Liver (tissue), 9 donors: ENCODE results near the gene SOCS3. TPM values are rescaled to one million over a fixed set of nuclear protein-coding genes. Genes with fewer than 3 reads are reported as not detected.

Experiments used
- DNase-seq: peaks from one replicate; pipeline ENCODE4 v3.0.0-alpha.2; 2017; ENCODE audit warnings: low spot score
- H3K27ac ChIP-seq, 2 donors: one replicate each; pipeline ENCODE4 v1.7.0; 2013; ENCODE audit warnings: inconsistent platforms in 2 of 2, low read length in 2 of 2, control low read depth in 1 of 2, low read depth in 1 of 2, mild to moderate bottlenecking in 1 of 2
- H3K27me3 ChIP-seq, 4 donors: one replicate each; pipeline versions ENCODE4 v1.6.1 to v1.7.0; 2013; ENCODE audit warnings: low read length in 3 of 4, inconsistent platforms in 1 of 4, mild to moderate bottlenecking in 1 of 4, moderate library complexity in 1 of 4; ENCODE audit not compliant: control insufficient read depth in 4 of 4, insufficient read depth in 4 of 4
- H3K36me3 ChIP-seq, 4 donors: one replicate each; pipeline versions ENCODE4 v1.6.1 to v1.7.0; 2013; ENCODE audit warnings: low read length in 3 of 4, mild to moderate bottlenecking in 3 of 4, low read depth in 1 of 4, moderate library complexity in 1 of 4; ENCODE audit not compliant: control insufficient read depth in 4 of 4, insufficient read depth in 3 of 4
- H3K4me1 ChIP-seq, 4 donors: one replicate each; pipeline versions ENCODE4 v1.6.1 to v1.7.0; 2013; ENCODE audit warnings: low read length in 3 of 4, mild to moderate bottlenecking in 3 of 4, moderate library complexity in 1 of 4; ENCODE audit not compliant: control insufficient read depth in 4 of 4, insufficient read depth in 4 of 4
- H3K4me3 ChIP-seq, 3 donors: one replicate each; pipeline versions ENCODE4 v1.6.1 to v1.7.0; 2013; ENCODE audit warnings: low read length in 3 of 3, control low read depth in 1 of 3, low read depth in 1 of 3, mild to moderate bottlenecking in 1 of 3
- H3K9ac ChIP-seq, 2 donors: one replicate each; pipeline ENCODE4 v1.7.0; 2013; ENCODE audit warnings: low read length in 2 of 2, mild to moderate bottlenecking in 2 of 2, moderate library complexity in 2 of 2, control low read depth in 1 of 2, low read depth in 1 of 2
- H3K9me3 ChIP-seq, 4 donors: one replicate each; pipeline versions ENCODE4 v1.6.1 to v1.7.0; 2013; ENCODE audit warnings: low read length in 3 of 4; ENCODE audit not compliant: control insufficient read depth in 4 of 4
- EGR1 ChIP-seq, 2 donors: IDR thresholded peaks; 2 replicates each; pipeline ENCODE4 v1.6.1; 2016 to 2018; ENCODE audit warnings: antibody characterized with exemption in 2 of 2, low read depth in 2 of 2
- FOXA2 ChIP-seq: IDR thresholded peaks from 2 replicates; pipeline ENCODE4 v1.6.1; 2016; ENCODE audit warnings: antibody characterized with exemption
- GABPA ChIP-seq, 2 donors: IDR thresholded peaks in 1 of 2; conservative IDR thresholded peaks in 1 of 2; 2 replicates each; pipeline ENCODE4 v1.6.1; 2016; ENCODE audit warnings: antibody characterized with exemption in 2 of 2, mild to moderate bottlenecking in 1 of 2, moderate library complexity in 1 of 2
- HNF4A ChIP-seq, 2 donors: conservative IDR thresholded peaks; 2 replicates each; pipeline ENCODE4 v1.6.1; 2016; ENCODE audit warnings: antibody characterized with exemption in 2 of 2, mild to moderate bottlenecking in 2 of 2
- HNF4G ChIP-seq: IDR thresholded peaks from 2 replicates; pipeline ENCODE4 v1.6.1; 2016; ENCODE audit warnings: antibody characterized with exemption
- JUND ChIP-seq, 2 donors: IDR thresholded peaks; 2 replicates each; pipeline ENCODE4 v1.6.1; 2016; ENCODE audit warnings: antibody characterized with exemption in 2 of 2
- NR2F2 ChIP-seq: IDR thresholded peaks from 2 replicates; pipeline ENCODE4 v1.6.1; 2016; ENCODE audit warnings: antibody characterized with exemption
- RAD21 ChIP-seq, 2 donors: IDR thresholded peaks; 2 replicates each; pipeline ENCODE4 v1.6.1; 2016; ENCODE audit warnings: antibody characterized with exemption in 2 of 2, mild to moderate bottlenecking in 2 of 2
- RXRA ChIP-seq, 2 donors: IDR thresholded peaks; 2 replicates each; pipeline ENCODE4 v1.6.1; 2017 to 2018; ENCODE audit warnings: antibody characterized with exemption in 2 of 2, mild to moderate bottlenecking in 1 of 2
- TAF1 ChIP-seq: conservative IDR thresholded peaks from 2 replicates; pipeline ENCODE4 v1.6.1; 2016; ENCODE audit warnings: antibody characterized with exemption, mild to moderate bottlenecking
- YY1 ChIP-seq: IDR thresholded peaks from 2 replicates; pipeline ENCODE4 v1.6.1; 2016; ENCODE audit warnings: antibody characterized with exemption, mild to moderate bottlenecking
- WGBS: extraction: QIAGEN DNeasy Blood & Tissue Kit; methylation state at CpG from one replicate; pipeline ENCODE4 v1.1.7; 2013; 5-methylcytosine and 5-hydroxymethylcytosine counted together
- polyA plus RNA-seq, 2 donors: library from polyadenylated mRNA; stranded (reverse) in 1 of 2; unstranded in 1 of 2; fragments of 200-250 nt in 1 of 2; fragments of >200 nt in 1 of 2; fragmentation: Nextera tagmentation in 1 of 2; extraction: Ambion mirVana in 1 of 2; gene quantifications; one replicate each; pipeline versions ENCODE4 v1.2.1 to v1.2.3, GENCODE V29; 2013 to 2015
- total RNA-seq, 2 donors: library from RNA; depleted of rRNA; stranded (reverse); fragments of >200 nt; gene quantifications; one replicate each; pipeline ENCODE4 v1.2.3, GENCODE V29; 2014
- TF ChIP-seq, protein P1 (sequence below): IDR thresholded peaks from 2 replicates; pipeline ENCODE4 v1.6.1; 2016; ENCODE audit warnings: antibody characterized with exemption
- TF ChIP-seq, protein P2 (sequence below): fragments of 150-350 bp; IDR thresholded peaks from 2 replicates; pipeline ENCODE4 v1.5.1; 2017; ENCODE audit warnings: improper control_type of control experiment, low read depth, low read length; ENCODE audit not compliant: missing input control
- TF ChIP-seq, protein P3 (sequence below): IDR thresholded peaks from 2 replicates; pipeline ENCODE4 v1.6.1; 2016; ENCODE audit warnings: antibody characterized with exemption, mild to moderate bottlenecking
- TF ChIP-seq, protein P4 (sequence below): IDR thresholded peaks from 2 replicates; pipeline ENCODE4 v1.6.1; 2016; ENCODE audit warnings: antibody characterized with exemption
- donor health status: healthy.
- donor health status: healthy.
- donor health status: healthy.
- donor health status: healthy.
- donor health status: healthy.

The SOCS3 gene
- total and polyA plus RNA-seq, 4 donors, result 12.2 to 48.0 (median 18.3) TPM

DNA sequence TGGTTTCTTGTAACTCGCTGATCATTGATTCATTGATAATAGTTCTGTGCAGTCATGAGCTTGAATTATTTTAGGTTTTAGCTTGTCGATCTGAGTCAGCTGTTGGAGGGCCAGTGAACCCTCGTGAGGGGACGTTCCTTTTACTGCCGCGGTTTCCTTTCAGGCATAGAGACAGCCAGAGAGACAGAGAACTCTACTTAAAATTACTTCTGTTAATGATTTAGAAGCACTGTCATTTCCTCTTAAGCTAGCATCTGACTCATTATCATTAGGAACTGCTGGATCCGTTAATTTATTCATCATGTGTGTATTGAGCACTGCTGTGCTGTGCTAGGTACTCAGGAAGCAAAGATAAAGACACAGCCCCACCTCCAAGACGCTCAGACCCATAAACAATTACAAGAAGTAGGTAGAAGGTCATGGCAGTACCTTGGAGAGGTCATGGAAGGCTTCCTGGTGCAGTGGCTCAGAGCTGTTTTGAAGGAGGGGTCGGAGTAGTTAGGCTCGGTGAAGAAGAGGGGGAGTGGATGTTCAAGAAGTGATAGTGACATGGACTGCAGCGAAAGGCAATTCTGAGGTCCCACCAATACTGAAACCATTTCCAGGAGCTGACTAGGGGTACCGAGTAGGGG, 21.8 kb upstream of the SOCS3 start:
- peaks cover 0 to 3% (median under 1%) of the 10 kb centered on the region in 4 donors for H3K36me3 ChIP-seq
- no peaks in the 10 kb centered on the region for H3K27me3 ChIP-seq
- H3K9me3 ChIP-seq, result no peaks in the 10 kb centered on the region
- TF ChIP-seq, protein P1, sequence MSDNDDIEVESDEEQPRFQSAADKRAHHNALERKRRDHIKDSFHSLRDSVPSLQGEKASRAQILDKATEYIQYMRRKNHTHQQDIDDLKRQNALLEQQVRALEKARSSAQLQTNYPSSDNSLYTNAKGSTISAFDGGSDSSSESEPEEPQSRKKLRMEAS, result no peak
- TF ChIP-seq HNF4G (no peak), NR2F2 (peak; percentile 65), YY1 (peak; percentile 11), RXRA (IDR thresholded peaks at IDR 0.05) (peak in 1 of 2 donors; percentile 21), HNF4A (conservative IDR thresholded peaks at IDR 0.05) (no peak)
- TF ChIP-seq, protein P2, sequence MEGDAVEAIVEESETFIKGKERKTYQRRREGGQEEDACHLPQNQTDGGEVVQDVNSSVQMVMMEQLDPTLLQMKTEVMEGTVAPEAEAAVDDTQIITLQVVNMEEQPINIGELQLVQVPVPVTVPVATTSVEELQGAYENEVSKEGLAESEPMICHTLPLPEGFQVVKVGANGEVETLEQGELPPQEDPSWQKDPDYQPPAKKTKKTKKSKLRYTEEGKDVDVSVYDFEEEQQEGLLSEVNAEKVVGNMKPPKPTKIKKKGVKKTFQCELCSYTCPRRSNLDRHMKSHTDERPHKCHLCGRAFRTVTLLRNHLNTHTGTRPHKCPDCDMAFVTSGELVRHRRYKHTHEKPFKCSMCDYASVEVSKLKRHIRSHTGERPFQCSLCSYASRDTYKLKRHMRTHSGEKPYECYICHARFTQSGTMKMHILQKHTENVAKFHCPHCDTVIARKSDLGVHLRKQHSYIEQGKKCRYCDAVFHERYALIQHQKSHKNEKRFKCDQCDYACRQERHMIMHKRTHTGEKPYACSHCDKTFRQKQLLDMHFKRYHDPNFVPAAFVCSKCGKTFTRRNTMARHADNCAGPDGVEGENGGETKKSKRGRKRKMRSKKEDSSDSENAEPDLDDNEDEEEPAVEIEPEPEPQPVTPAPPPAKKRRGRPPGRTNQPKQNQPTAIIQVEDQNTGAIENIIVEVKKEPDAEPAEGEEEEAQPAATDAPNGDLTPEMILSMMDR, result no peak
- TF ChIP-seq, protein P3, sequence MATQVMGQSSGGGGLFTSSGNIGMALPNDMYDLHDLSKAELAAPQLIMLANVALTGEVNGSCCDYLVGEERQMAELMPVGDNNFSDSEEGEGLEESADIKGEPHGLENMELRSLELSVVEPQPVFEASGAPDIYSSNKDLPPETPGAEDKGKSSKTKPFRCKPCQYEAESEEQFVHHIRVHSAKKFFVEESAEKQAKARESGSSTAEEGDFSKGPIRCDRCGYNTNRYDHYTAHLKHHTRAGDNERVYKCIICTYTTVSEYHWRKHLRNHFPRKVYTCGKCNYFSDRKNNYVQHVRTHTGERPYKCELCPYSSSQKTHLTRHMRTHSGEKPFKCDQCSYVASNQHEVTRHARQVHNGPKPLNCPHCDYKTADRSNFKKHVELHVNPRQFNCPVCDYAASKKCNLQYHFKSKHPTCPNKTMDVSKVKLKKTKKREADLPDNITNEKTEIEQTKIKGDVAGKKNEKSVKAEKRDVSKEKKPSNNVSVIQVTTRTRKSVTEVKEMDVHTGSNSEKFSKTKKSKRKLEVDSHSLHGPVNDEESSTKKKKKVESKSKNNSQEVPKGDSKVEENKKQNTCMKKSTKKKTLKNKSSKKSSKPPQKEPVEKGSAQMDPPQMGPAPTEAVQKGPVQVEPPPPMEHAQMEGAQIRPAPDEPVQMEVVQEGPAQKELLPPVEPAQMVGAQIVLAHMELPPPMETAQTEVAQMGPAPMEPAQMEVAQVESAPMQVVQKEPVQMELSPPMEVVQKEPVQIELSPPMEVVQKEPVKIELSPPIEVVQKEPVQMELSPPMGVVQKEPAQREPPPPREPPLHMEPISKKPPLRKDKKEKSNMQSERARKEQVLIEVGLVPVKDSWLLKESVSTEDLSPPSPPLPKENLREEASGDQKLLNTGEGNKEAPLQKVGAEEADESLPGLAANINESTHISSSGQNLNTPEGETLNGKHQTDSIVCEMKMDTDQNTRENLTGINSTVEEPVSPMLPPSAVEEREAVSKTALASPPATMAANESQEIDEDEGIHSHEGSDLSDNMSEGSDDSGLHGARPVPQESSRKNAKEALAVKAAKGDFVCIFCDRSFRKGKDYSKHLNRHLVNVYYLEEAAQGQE, result peak; percentile 68
- 62% methylated on average over 12 of the region's 12 CpGs for WGBS
- peaks cover 6 to 25% (median 15%) of the 10 kb centered on the region in 4 donors for H3K4me1 ChIP-seq
- no peak overlapping the region for H3K4me3 ChIP-seq
- no peak for DNase-seq
- peak overlapping the region in 1 of 2 donors; percentile 48 for H3K9ac ChIP-seq
- peak overlapping the region; percentile 64 to 66 for H3K27ac ChIP-seq

DNA sequence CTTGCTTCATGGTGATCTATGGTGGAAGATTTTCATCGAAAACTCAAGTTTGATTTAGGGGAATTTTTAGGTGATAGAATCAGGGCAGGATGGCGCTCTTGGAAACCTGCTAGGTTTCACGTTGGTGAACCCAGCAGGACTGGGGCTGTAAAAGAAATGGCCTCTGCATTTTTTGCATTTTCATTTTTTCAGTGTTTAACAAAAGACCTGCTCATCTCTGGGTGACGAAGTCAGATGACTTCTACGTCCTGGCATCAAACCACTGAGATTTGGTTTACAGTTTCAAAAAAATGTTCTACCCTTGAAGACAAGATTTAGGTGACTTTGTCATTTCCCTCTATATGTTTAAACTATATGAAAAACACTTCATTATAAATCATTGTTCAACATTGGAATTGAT, 20.5 kb upstream of the SOCS3 start:
- no peaks in the 10 kb centered on the region for H3K9me3 ChIP-seq
- peaks cover 6 to 25% (median 12%) of the 10 kb centered on the region in 4 donors for H3K4me1 ChIP-seq
- H3K27ac ChIP-seq, result no peak overlapping the region
- DNase-seq, result no peak
- TF ChIP-seq HNF4A (conservative IDR thresholded peaks at IDR 0.05), result no peak
- no peak for TF ChIP-seq FOXA2
- 90% methylated on average over 5 of the region's 5 CpGs for WGBS
- no peak overlapping the region for H3K4me3 ChIP-seq
- H3K9ac ChIP-seq, result no peak overlapping the region
- no peaks in the 10 kb centered on the region for H3K27me3 ChIP-seq
- H3K36me3 ChIP-seq, result peaks cover 0 to 3% (median under 1%) of the 10 kb centered on the region in 4 donors

DNA sequence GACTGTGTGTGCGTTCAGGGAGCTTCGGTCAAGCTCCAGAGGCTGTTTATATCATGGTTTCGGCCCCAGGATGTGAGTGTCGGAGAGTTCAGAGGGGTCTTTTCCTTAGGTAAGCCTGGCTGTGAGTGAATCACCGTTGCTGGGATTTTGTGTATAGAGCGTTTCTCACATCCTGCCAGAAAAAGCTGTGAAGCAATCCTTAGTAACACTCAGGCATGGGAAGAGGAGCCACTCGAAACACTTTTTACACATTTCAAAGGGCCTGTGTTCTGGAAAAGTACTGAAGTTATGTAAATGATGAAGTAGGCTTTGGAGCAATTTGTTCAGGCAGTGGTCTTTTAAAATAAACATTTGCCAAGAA, 19.2 kb upstream of the SOCS3 start:
- H3K9ac ChIP-seq, result peak overlapping the region; percentile 67 to 81
- peaks cover 6 to 17% (median 12%) of the 10 kb centered on the region in 4 donors for H3K4me1 ChIP-seq
- peaks cover 0 to 3% (median under 1%) of the 10 kb centered on the region in 4 donors for H3K36me3 ChIP-seq
- H3K27me3 ChIP-seq, result no peaks in the 10 kb centered on the region
- no peaks in the 10 kb centered on the region for H3K9me3 ChIP-seq
- WGBS, result 2% methylated on average over 7 of the region's 7 CpGs
- H3K27ac ChIP-seq, result peak overlapping the region; percentile 83 to 95
- H3K4me3 ChIP-seq, result peak overlapping the region; percentile 82 to 95 (median 92)
- no peak for DNase-seq
- TF ChIP-seq EGR1 (IDR thresholded peaks at IDR 0.05; ENCODE audit: low read depth in 2 of 2) (no peak), GABPA (IDR thresholded peaks at IDR 0.05 in 1 of 2, conservative IDR thresholded peaks at IDR 0.05 in 1 of 2) (no peak), FOXA2 (no peak), RXRA (IDR thresholded peaks at IDR 0.05) (no peak), RAD21 (IDR thresholded peaks at IDR 0.05) (no peak), JUND (IDR thresholded peaks at IDR 0.05) (no peak), TAF1 (no peak)
- TF ChIP-seq, protein P2, result no peak
- TF ChIP-seq, protein P4, sequence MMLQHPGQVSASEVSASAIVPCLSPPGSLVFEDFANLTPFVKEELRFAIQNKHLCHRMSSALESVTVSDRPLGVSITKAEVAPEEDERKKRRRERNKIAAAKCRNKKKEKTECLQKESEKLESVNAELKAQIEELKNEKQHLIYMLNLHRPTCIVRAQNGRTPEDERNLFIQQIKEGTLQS, result no peak
- TF ChIP-seq, protein P3, result no peak
